ENCODE measurements around the gene AP1B1.

DNA sequence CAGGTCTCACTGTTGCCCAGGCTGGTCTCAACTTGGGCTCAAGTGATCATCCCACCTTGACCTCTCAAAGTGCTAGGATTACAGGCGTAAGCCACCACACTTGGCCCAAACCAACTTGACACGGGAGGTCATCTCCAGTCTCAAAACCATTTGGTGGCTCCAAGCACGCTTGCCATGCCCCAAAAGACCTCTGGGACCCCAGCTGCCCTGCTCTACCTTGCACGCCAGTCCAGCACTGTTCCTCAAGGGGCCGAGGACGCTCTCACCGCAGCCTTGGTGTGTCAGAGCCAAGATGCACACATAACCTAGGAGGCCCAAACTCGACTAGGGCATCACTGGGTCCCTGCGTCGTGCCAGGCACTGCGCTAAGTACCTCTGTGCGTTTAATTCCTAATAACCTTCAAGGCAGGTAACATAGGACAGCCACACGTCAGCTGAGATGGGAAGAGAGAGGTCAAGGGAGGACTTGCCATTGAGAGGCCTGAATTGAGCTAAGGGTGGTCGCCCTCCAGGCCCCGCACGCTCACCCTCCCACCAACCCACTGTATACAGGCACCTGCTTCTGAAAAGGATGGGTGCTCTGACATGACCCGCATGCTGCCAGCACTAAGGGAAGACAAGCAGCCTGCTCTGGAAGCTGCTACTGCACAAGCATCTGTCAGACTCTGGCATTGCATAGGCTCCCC, 86.5 kb downstream of the AP1B1 start:
- TF ChIP-seq, protein P1, sequence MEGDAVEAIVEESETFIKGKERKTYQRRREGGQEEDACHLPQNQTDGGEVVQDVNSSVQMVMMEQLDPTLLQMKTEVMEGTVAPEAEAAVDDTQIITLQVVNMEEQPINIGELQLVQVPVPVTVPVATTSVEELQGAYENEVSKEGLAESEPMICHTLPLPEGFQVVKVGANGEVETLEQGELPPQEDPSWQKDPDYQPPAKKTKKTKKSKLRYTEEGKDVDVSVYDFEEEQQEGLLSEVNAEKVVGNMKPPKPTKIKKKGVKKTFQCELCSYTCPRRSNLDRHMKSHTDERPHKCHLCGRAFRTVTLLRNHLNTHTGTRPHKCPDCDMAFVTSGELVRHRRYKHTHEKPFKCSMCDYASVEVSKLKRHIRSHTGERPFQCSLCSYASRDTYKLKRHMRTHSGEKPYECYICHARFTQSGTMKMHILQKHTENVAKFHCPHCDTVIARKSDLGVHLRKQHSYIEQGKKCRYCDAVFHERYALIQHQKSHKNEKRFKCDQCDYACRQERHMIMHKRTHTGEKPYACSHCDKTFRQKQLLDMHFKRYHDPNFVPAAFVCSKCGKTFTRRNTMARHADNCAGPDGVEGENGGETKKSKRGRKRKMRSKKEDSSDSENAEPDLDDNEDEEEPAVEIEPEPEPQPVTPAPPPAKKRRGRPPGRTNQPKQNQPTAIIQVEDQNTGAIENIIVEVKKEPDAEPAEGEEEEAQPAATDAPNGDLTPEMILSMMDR (IDR thresholded peaks at IDR 0.05) = no peak
- no peak for TF ChIP-seq POLR2A (IDR thresholded peaks at IDR 0.05)

Measured in body of pancreas (tissue), 4 donors.